ENCODE results near the gene ABCC5.

ABCC5 gene

GRCh38 chr3:184022323-184022722, 4.6 kb upstream of the ABCC5 start:
- TF ChIP-seq SIN3A (IDR thresholded peaks at IDR 0.05; ENCODE audit: borderline replicate concordance, insufficient read depth, low read length), result no peak
- no peak for TF ChIP-seq REST (IDR thresholded peaks at IDR 0.05; ENCODE audit: insufficient read depth in 1 of 2, low read depth in 2 of 2, low read length in 2 of 2)
- TF ChIP-seq POLR2AphosphoS5 (IDR thresholded peaks at IDR 0.05; ENCODE audit: low read depth, low read length), result no peak
- TF ChIP-seq TAF1 (IDR thresholded peaks at IDR 0.05; ENCODE audit: borderline replicate concordance, insufficient read depth, low read length), result no peak
- no peak for TF ChIP-seq FOXP2 (optimal IDR thresholded peaks at IDR 0.05; ENCODE audit: borderline replicate concordance, extremely low read depth, extremely low read length, insufficient read depth)

GRCh38 chr3:184018424-184018973, 815 bp upstream of the ABCC5 start:
- TF ChIP-seq POLR2AphosphoS5 (IDR thresholded peaks at IDR 0.05; ENCODE audit: low read depth, low read length), result no peak
- TF ChIP-seq TAF1 (IDR thresholded peaks at IDR 0.05; ENCODE audit: borderline replicate concordance, insufficient read depth, low read length), result no peak
- TF ChIP-seq FOXP2 (optimal IDR thresholded peaks at IDR 0.05; ENCODE audit: borderline replicate concordance, extremely low read depth, extremely low read length, insufficient read depth), result no peak
- no peak for TF ChIP-seq REST (IDR thresholded peaks at IDR 0.05; ENCODE audit: insufficient read depth in 1 of 2, low read depth in 2 of 2, low read length in 2 of 2)

GRCh38 chr3:184016811-184017671, 643 bp downstream of the ABCC5 start:
- no peak for TF ChIP-seq SIN3A (IDR thresholded peaks at IDR 0.05; ENCODE audit: borderline replicate concordance, insufficient read depth, low read length)
- TF ChIP-seq FOXP2 (optimal IDR thresholded peaks at IDR 0.05; ENCODE audit: borderline replicate concordance, extremely low read depth, extremely low read length, insufficient read depth), result no peak
- no peak for TF ChIP-seq TAF1 (IDR thresholded peaks at IDR 0.05; ENCODE audit: borderline replicate concordance, insufficient read depth, low read length)
- no peak for TF ChIP-seq REST (IDR thresholded peaks at IDR 0.05; ENCODE audit: insufficient read depth in 1 of 2, low read depth in 2 of 2, low read length in 2 of 2)
- no peak for TF ChIP-seq POLR2AphosphoS5 (IDR thresholded peaks at IDR 0.05; ENCODE audit: low read depth, low read length)

- TF ChIP-seq SIN3A (IDR thresholded peaks at IDR 0.05; ENCODE audit: borderline replicate concordance, insufficient read depth, low read length) (no peak), TAF1 (IDR thresholded peaks at IDR 0.05; ENCODE audit: borderline replicate concordance, insufficient read depth, low read length) (no peak), FOXP2 (optimal IDR thresholded peaks at IDR 0.05; ENCODE audit: borderline replicate concordance, extremely low read depth, extremely low read length, insufficient read depth) (no peak), REST (IDR thresholded peaks at IDR 0.05; ENCODE audit: insufficient read depth in 1 of 2, low read depth in 2 of 2, low read length in 2 of 2) (no peak), POLR2AphosphoS5 (IDR thresholded peaks at IDR 0.05; ENCODE audit: low read depth, low read length) (no peak)
Measured at GRCh38 chr3:184016169-184016570, 1.5 kb downstream of the ABCC5 start.

Measured in PFSK-1 (cell line).